ENCODE results near the gene KLHL11. TPM values are rescaled to one million over a fixed set of nuclear protein-coding genes. Genes with fewer than 3 reads are reported as not detected.
"Not testable (repeated sequence)": the region's sequence is repeated elsewhere in the genome, so short reads cannot be mapped to it uniquely, and the experiment has no call there.

Gene KLHL11
- total and polyA plus RNA-seq, 5 donors, result 1.9 to 6.7 (median 5.3) TPM

DNA sequence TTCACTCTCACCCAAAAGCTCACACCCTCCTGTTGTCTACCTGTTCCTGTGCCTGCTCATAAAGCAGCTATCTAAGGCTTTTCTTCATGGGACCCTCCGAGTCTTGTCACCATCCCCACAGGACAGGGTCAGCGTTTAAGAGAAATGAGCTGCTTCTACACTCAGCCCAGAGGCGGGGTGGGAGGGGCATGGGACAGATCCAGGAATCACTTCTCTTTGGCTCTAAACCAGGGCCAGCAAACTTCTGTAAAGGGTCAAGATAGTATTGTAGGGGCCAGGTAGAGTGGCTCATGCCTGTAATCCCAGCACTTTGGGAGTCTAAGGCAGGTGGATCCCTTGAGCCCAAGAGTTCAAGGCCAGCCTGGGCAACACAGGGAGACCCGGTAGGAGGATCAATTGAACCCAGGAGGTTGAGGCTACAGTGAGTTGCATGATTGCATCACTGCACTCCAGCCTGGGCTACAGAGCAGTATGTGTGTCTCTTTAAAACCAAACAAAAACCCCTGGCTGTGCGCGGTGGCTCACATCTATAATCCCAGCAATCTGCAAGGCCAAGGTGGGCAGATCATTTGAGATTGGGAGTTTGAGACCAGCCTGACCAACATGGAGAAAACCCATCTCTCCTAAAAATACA lies 23.2 kb upstream of the KLHL11 start:
- no peak for ATAC-seq
- H3K9me3 ChIP-seq (ENCODE audit: control insufficient read depth, low read length), result no peaks in the 10 kb centered on the region
- peak in 1 of 3 donors; percentile 58 for DNase-seq
- H3K27me3 ChIP-seq (ENCODE audit: control insufficient read depth, insufficient read depth), result no peaks in the 10 kb centered on the region
- intact Hi-C loops (cut with DNase I), result no loop called here
- WGBS, result 84% methylated on average over 6 of the region's 6 CpGs
- no peak overlapping the region for H3K27ac ChIP-seq (ENCODE audit: low read length)
- H3K4me3 ChIP-seq (ENCODE audit: low read length), result no peak overlapping the region
- H3K4me1 ChIP-seq (ENCODE audit: control insufficient read depth, insufficient read depth, low read length), result no peaks in the 10 kb centered on the region

DNA sequence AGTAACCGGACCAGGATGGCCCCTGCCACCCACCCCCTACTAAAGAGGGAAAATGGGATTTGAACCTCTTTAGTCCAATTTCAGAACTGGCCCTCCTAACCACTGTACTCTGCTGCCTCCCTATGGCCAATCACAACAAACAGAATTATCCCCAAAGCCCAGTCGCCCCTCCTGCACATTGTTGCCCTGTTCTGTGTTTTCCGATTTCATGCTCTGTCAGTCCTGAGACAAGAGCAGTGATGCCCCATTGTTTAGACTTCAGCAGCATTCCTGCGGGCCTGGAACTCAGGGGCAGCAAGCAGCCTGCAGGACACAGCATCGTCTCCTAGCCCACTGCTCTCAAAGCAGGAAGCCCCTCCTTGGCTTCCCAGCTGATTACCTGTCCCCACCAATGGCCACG lies 20.5 kb upstream of the KLHL11 start:
- WGBS, result 77% methylated on average over 6 of the region's 6 CpGs
- ATAC-seq (no peak), DNase-seq (no peak)
- no peaks in the 10 kb centered on the region for H3K4me1 ChIP-seq (ENCODE audit: control insufficient read depth, insufficient read depth, low read length)
- intact Hi-C loops (cut with DNase I), result no loop called here
- no peak overlapping the region for H3K4me3 ChIP-seq (ENCODE audit: low read length)
- no peaks in the 10 kb centered on the region for H3K27me3 ChIP-seq (ENCODE audit: control insufficient read depth, insufficient read depth)
- no peaks in the 10 kb centered on the region for H3K9me3 ChIP-seq (ENCODE audit: control insufficient read depth, low read length)
- no peak overlapping the region for H3K27ac ChIP-seq (ENCODE audit: low read length)

DNA sequence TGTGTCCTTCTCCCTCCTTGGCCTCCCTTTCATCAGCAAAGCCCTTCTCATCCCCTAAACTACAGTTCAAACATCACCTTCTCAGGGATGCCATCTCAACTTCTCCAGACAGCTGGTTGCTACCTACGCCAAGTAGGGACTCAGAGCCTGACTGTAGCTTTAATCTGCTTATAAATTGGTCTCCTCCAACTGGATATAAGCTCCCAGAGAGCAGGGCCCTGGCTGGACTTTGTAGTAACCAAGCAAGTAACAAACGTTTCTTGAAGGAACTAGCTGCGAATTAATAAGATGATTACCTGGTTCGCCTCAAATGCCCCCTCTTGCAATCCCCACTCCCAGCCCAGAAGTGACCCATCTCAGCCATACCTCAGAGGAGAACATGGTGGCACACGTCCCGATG lies 17.5 kb upstream of the KLHL11 start:
- Histone ChIP-seq H3K4me1 (ENCODE audit: control insufficient read depth, insufficient read depth, low read length) (no peaks in the 10 kb centered on the region), H3K4me3 (ENCODE audit: low read length) (no peak overlapping the region), H3K27me3 (ENCODE audit: control insufficient read depth, insufficient read depth) (no peaks in the 10 kb centered on the region), H3K9me3 (ENCODE audit: control insufficient read depth, low read length) (no peaks in the 10 kb centered on the region), H3K27ac (ENCODE audit: low read length) (no peak overlapping the region)
- no peak for ATAC-seq
- intact Hi-C loops (cut with DNase I), result no loop called here
- WGBS, result 89% methylated on average over 6 of the region's 6 CpGs
- no peak for DNase-seq

DNA sequence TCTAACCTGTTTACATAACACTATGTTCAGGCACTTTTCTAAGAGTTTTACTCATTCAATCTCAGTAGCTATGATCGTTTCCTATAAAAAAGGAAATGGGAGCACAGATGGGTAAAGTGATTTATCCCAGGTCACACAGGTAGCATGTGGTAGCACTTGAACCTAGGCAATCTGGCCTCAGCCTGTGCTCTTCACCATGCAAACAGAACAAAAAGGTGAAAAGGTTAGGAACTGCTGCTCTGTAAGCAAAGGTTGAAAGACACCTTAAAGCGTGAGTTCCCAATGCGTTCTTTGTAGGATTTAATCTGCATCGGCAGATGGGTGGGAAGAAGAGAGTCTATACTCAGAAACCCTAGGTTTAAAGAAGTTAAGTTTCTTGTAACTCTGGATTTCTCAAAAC lies 14.9 kb upstream of the KLHL11 start:
- Histone ChIP-seq H3K9me3 (ENCODE audit: control insufficient read depth, low read length) (no peaks in the 10 kb centered on the region), H3K27ac (ENCODE audit: low read length) (no peak overlapping the region), H3K27me3 (ENCODE audit: control insufficient read depth, insufficient read depth) (no peaks in the 10 kb centered on the region), H3K4me3 (ENCODE audit: low read length) (no peak overlapping the region), H3K4me1 (ENCODE audit: control insufficient read depth, insufficient read depth, low read length) (no peaks in the 10 kb centered on the region)
- no peak for ATAC-seq
- no peak for DNase-seq
- 88% methylated on average over 4 of the region's 4 CpGs for WGBS
- intact Hi-C loops (cut with DNase I), result no loop called here

DNA sequence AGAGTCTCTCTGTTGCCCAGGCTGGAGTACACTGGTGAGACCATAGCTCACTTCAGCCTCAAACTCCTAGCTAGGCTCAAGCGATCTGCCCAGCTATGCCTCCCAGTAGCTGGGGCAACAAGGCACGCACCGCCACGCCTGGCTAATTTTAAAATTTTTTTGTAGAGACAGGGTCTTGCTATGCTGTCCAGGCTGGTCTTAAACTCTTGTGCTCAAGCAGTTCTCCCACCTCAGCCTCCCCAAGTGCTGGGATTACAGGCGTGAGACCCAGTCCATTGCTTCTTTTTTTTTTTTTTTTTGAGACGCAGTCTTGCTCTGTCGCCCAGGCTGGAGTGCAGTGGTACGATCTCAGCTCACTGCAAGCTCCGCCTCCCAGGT lies 9.1 kb upstream of the KLHL11 start:
- 96% methylated on average over 9 of the region's 9 CpGs for WGBS
- DNase-seq; H3K27me3 ChIP-seq (ENCODE audit: control insufficient read depth, insufficient read depth); H3K4me3 ChIP-seq (ENCODE audit: low read length); H3K9me3 ChIP-seq (ENCODE audit: control insufficient read depth, low read length); H3K4me1 ChIP-seq (ENCODE audit: control insufficient read depth, insufficient read depth, low read length); H3K27ac ChIP-seq (ENCODE audit: low read length); intact Hi-C loops (cut with DNase I): not testable (repeated sequence)
- ATAC-seq, result peak in 1 of 2 donors; percentile 25

DNA sequence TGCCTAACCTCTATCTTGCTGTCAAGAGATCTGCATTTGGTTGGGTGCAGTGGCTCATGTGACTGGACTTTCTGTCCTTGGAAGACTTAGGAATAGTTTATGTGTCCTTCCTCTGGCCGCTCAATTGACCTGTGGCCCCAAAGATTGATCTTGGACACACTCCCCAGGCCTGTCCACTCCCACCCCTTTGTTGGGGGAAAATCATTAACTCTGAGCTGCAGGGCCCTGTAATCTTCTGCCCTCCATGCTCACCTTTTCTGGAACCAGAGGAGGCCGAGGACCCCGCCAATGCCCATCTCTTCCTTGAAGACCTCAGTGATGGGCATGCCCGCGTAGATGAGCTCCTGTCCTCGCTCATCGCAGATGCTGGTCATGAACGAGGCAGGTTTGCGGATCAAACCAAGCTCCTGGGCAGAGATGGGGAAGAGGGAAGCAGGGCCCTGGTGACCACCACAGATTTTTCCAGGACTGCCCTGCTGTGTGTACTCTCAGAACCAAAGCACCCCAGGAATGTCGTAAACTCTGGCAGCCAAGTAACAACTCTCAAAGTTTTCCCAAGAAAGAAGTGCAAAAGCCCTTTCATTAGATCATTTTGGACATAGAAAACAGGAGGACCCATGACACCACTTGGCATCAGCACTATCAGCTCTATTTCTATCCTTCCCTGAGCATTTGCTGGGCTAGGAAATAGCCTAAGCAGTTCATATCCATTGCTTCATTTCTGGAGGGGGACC lies 8.5 kb upstream of the KLHL11 start:
- H3K4me3 ChIP-seq (ENCODE audit: low read length), result no peak overlapping the region
- intact Hi-C loops (cut with DNase I), result no loop called here
- H3K27ac ChIP-seq (ENCODE audit: low read length), result no peak overlapping the region
- ATAC-seq (no peak), DNase-seq (no peak)
- no peaks in the 10 kb centered on the region for H3K9me3 ChIP-seq (ENCODE audit: control insufficient read depth, low read length)
- H3K27me3 ChIP-seq (ENCODE audit: control insufficient read depth, insufficient read depth), result no peaks in the 10 kb centered on the region
- 97% methylated on average over 10 of the region's 10 CpGs for WGBS
- no peaks in the 10 kb centered on the region for H3K4me1 ChIP-seq (ENCODE audit: control insufficient read depth, insufficient read depth, low read length)

DNA sequence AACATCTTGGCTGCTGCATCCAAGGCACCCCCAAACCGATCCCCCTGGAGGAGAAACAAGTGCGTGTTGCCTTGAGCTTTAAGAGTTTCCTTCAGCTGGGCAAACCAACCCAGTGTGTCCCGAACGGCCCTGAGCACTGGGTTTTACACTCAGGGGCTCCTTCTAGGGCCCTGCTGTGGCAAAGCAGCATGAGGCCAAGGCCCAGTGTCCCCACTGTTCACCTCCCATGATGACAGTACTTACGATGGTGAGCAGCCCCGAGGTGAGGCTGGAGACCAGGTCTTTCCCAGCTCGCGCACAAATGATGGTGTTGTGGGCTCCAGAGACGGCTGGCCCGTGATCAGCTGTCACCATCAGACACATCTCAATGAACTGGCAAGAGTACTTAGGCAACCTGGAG lies 6.6 kb upstream of the KLHL11 start:
- ATAC-seq, result no peak
- H3K4me1 ChIP-seq (ENCODE audit: control insufficient read depth, insufficient read depth, low read length), result no peaks in the 10 kb centered on the region
- intact Hi-C loops (cut with DNase I), result no loop called here
- no peak overlapping the region for H3K27ac ChIP-seq (ENCODE audit: low read length)
- H3K9me3 ChIP-seq (ENCODE audit: control insufficient read depth, low read length), result no peaks in the 10 kb centered on the region
- H3K27me3 ChIP-seq (ENCODE audit: control insufficient read depth, insufficient read depth), result no peaks in the 10 kb centered on the region
- H3K4me3 ChIP-seq (ENCODE audit: low read length), result no peak overlapping the region
- WGBS, result 95% methylated on average over 10 of the region's 10 CpGs
- DNase-seq, result no peak

DNA sequence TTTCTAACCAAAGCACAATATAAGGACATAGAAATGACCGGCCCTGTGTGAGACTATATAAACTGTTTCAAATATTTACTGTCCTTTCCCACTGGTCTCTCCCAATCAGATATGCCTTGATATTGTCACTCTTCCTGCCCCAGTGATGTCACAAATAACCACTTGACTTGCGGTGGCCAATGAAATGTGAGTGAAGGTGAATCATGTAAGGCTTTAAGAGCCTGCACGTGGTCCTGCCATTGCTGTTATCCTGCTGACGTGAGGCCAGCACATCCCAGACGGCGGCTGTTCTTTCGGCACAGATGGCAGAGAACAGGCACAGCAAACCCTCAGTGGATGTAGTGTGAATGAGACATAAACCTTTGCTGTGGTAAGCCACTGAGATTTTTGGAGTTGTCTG lies 5.4 kb upstream of the KLHL11 start:
- Histone ChIP-seq H3K9me3 (ENCODE audit: control insufficient read depth, low read length) (no peaks in the 10 kb centered on the region), H3K27ac (ENCODE audit: low read length) (no peak overlapping the region), H3K27me3 (ENCODE audit: control insufficient read depth, insufficient read depth) (no peaks in the 10 kb centered on the region), H3K4me1 (ENCODE audit: control insufficient read depth, insufficient read depth, low read length) (no peaks in the 10 kb centered on the region), H3K4me3 (ENCODE audit: low read length) (no peak overlapping the region)
- no peak for DNase-seq
- ATAC-seq, result no peak
- 68% methylated on average over 7 of the region's 7 CpGs for WGBS
- intact Hi-C loops (cut with DNase I), result no loop called here

DNA sequence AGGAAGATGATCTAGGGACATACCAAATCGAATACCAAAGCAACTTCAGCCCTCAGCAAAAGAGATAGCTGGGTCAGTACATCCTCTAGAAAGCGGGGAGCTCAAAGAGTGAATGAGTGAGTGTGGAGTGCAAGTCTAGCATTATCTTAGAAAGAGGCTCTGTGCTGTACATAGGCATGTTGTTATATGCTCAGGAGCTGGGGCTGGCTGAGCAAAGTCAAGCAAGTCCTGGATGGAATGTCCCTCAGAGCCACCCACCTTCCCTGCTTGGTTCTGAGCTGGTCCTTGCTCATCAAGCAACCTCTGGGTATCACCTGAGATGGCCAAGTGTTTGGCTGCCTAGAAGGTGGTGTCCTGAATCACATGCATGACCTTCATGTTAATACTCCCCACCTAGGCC lies 4.9 kb upstream of the KLHL11 start:
- H3K27ac ChIP-seq (ENCODE audit: low read length), result no peak overlapping the region
- 77% methylated on average over 2 of the region's 2 CpGs for WGBS
- no peak for DNase-seq
- H3K9me3 ChIP-seq (ENCODE audit: control insufficient read depth, low read length), result no peaks in the 10 kb centered on the region
- H3K4me3 ChIP-seq (ENCODE audit: low read length), result no peak overlapping the region
- no peaks in the 10 kb centered on the region for H3K27me3 ChIP-seq (ENCODE audit: control insufficient read depth, insufficient read depth)
- H3K4me1 ChIP-seq (ENCODE audit: control insufficient read depth, insufficient read depth, low read length), result no peaks in the 10 kb centered on the region
- intact Hi-C loops (cut with DNase I), result no loop called here
- no peak for ATAC-seq

DNA sequence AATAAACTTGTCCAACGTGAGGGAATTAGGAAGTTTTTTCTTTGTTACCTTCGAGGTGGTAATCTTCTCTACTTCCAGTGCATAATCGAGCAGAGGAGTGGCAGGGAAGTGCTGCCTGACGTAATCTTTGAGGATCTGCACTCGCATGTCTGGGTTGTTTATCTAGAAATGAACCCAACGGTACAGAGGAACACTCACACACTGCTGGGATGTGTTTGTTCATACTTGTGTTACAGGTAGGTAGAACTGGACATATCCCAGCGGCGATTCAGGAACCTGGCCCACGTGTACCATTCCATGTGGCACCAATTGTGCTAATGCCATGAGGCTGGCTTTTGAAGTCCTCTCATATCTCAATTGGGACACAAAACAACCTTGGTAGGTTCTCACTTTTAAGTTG lies 4.2 kb upstream of the KLHL11 start:
- no peaks in the 10 kb centered on the region for H3K4me1 ChIP-seq (ENCODE audit: control insufficient read depth, insufficient read depth, low read length)
- H3K27ac ChIP-seq (ENCODE audit: low read length), result no peak overlapping the region
- no peaks in the 10 kb centered on the region for H3K27me3 ChIP-seq (ENCODE audit: control insufficient read depth, insufficient read depth)
- DNase-seq (no peak), ATAC-seq (no peak)
- no peaks in the 10 kb centered on the region for H3K9me3 ChIP-seq (ENCODE audit: control insufficient read depth, low read length)
- 71% methylated on average over 9 of the region's 9 CpGs for WGBS
- no peak overlapping the region for H3K4me3 ChIP-seq (ENCODE audit: low read length)
- intact Hi-C loops (cut with DNase I), result no loop called here

DNA sequence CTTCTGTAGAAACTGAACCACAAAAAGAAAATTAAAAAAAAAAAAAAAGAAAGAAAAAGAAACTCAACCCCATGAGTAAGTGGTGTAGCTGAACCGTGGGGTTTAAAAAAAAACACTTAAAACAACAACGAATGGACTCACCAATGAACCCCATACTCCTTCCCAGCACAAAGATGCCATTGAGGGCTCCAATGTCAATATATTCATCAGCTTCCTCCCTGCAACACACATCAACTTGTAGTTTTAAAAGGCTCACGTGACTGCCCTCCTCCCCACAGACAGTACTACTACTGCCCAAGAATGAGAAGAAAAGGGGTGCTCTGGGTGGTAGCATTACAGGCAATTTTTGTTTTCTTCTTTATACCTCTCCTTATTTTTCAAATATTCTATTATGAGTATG lies 3.3 kb upstream of the KLHL11 start:
- DNase-seq, result no peak
- intact Hi-C loops (cut with DNase I), result no loop called here
- Histone ChIP-seq H3K27ac (ENCODE audit: low read length) (no peak overlapping the region), H3K4me3 (ENCODE audit: low read length) (no peak overlapping the region), H3K27me3 (ENCODE audit: control insufficient read depth, insufficient read depth) (no peaks in the 10 kb centered on the region), H3K4me1 (ENCODE audit: control insufficient read depth, insufficient read depth, low read length) (peaks cover under 1% of the 10 kb centered on the region), H3K9me3 (ENCODE audit: control insufficient read depth, low read length) (no peaks in the 10 kb centered on the region)
- ATAC-seq, result no peak
- WGBS, result 63% methylated on average over 3 of the region's 3 CpGs

DNA sequence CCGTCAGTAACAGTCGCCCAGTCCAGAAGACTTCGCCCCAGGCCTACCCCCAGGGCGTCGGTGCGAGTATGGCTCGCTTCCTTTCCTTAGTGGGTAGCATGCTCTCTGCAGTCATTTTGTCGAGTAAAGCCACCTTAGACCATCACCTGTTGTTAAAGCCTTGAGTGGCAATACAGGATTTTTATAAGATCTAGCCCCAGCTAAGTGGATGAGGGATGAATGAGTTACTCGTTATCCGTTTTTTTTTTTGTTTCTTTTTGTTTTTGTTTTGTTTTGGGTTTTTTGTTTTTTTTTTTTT lies 322 bp upstream of the KLHL11 start:
- H3K4me3 ChIP-seq (ENCODE audit: low read length), result peak overlapping the region; percentile 26
- H3K9me3 ChIP-seq (ENCODE audit: control insufficient read depth, low read length), result no peaks in the 10 kb centered on the region
- intact Hi-C loops (cut with DNase I), result no loop called here
- no peak for ATAC-seq
- DNase-seq, result no peak
- 1% methylated on average over 10 of the region's 10 CpGs for WGBS
- peaks cover 4% of the 10 kb centered on the region for H3K4me1 ChIP-seq (ENCODE audit: control insufficient read depth, insufficient read depth, low read length)
- peak overlapping the region; percentile 74 for H3K27ac ChIP-seq (ENCODE audit: low read length)
- no peaks in the 10 kb centered on the region for H3K27me3 ChIP-seq (ENCODE audit: control insufficient read depth, insufficient read depth)

Data from right cardiac atrium (tissue), 5 donors.